KBM-7 (cell line): ENCODE results near the gene POMT1.
A peak's percentile ranks its signal among the peaks of the same experiment; 100 is the strongest.
"Not testable (repeated sequence)": the region's sequence is repeated elsewhere in the genome, so short reads cannot be mapped to it uniquely, and the experiment has no call there.

Experiments
- DNase-seq: peaks from one replicate; pipeline ENCODE4 v3.0.0-alpha.2; 2015
- in situ Hi-C: fragments of 300-500 bp; cut with MboI; formaldehyde crosslinking; loops from 2 replicates; pipeline ENCODE4 v1.14.3; 2020; ENCODE audit warnings: low sequenced_read_pairs, low pct_unique_long_range_greater_than_20kb, mixed read lengths

Gene POMT1

GRCh38 chr9:131490514-131490913 lies 12.2 kb upstream of the POMT1 start:
- in situ Hi-C loops = no loop called here
- DNase-seq = no peak

- in situ Hi-C loops = no loop called here
These were observed 11.6 kb upstream of the POMT1 start for GRCh38 chr9:131491001-131491710.

GRCh38 chr9:131492070-131492469 lies 10.6 kb upstream of the POMT1 start:
- no peak for DNase-seq
- in situ Hi-C loops = no loop called here

More at GRCh38 chr9:131491001-131491710, 11.6 kb upstream of the POMT1 start:
- no peak for DNase-seq

GRCh38 chr9:131494296-131494870 lies 8.3 kb upstream of the POMT1 start:
- in situ Hi-C loops = no loop called here
- DNase-seq = no peak

GRCh38 chr9:131495785-131496184 lies 6.9 kb upstream of the POMT1 start:
- DNase-seq = no peak
- in situ Hi-C loops = no loop called here

GRCh38 chr9:131496844-131497405 lies 5.8 kb upstream of the POMT1 start:
- in situ Hi-C loops = no loop called here
- DNase-seq = no peak

GRCh38 chr9:131499254-131499767 lies 3.4 kb upstream of the POMT1 start:
- in situ Hi-C loops = no loop called here
- no peak for DNase-seq

- no peak for DNase-seq
- in situ Hi-C loops = no loop called here
These were observed 2.3 kb upstream of the POMT1 start for GRCh38 chr9:131500377-131500776.

GRCh38 chr9:131500939-131501541 lies 1.7 kb upstream of the POMT1 start:
- in situ Hi-C loops = no loop called here
- DNase-seq = peak; percentile 32

GRCh38 chr9:131503626-131504465 lies 1.1 kb downstream of the POMT1 start:
- in situ Hi-C loops = no loop called here
- peak; percentile 53 for DNase-seq

- in situ Hi-C loops = no loop called here
- DNase-seq = no peak
These were observed 2.3 kb downstream of the POMT1 start for GRCh38 chr9:131505012-131505411.

GRCh38 chr9:131511416-131511815 lies 8.7 kb downstream of the POMT1 start:
- in situ Hi-C loops = no loop called here
- no peak for DNase-seq

GRCh38 chr9:131511880-131512279 lies 9.2 kb downstream of the POMT1 start:
- DNase-seq = no peak
- in situ Hi-C loops = no loop called here

- DNase-seq = no peak
- in situ Hi-C loops = no loop called here
These were observed 10.5 kb downstream of the POMT1 start for GRCh38 chr9:131513177-131513576.

GRCh38 chr9:131515559-131516031 lies 12.9 kb downstream of the POMT1 start:
- in situ Hi-C loops, DNase-seq: not testable (repeated sequence)

GRCh38 chr9:131516100-131516499 lies 13.4 kb downstream of the POMT1 start:
- peak; percentile 12 for DNase-seq
- in situ Hi-C loops = no loop called here

GRCh38 chr9:131516930-131517329 lies 14.2 kb downstream of the POMT1 start:
- in situ Hi-C loops = no loop called here
- no peak for DNase-seq

GRCh38 chr9:131517761-131518190 lies 15.1 kb downstream of the POMT1 start:
- no peak for DNase-seq
- in situ Hi-C loops = no loop called here

GRCh38 chr9:131518553-131518952 lies 15.8 kb downstream of the POMT1 start:
- DNase-seq = no peak
- in situ Hi-C loops = no loop called here
